GM21737 (cell line): ENCODE results near the gene GPR151.

Experiments
- ATAC-seq: cut with Tn5 transposase; IDR thresholded peaks from one replicate; pipeline ENCODE4 v1.9.1; 2021; ENCODE audit warnings: mild to moderate bottlenecking, moderate library complexity; ENCODE audit not compliant: unreplicated experiment

The GPR151 gene

DNA sequence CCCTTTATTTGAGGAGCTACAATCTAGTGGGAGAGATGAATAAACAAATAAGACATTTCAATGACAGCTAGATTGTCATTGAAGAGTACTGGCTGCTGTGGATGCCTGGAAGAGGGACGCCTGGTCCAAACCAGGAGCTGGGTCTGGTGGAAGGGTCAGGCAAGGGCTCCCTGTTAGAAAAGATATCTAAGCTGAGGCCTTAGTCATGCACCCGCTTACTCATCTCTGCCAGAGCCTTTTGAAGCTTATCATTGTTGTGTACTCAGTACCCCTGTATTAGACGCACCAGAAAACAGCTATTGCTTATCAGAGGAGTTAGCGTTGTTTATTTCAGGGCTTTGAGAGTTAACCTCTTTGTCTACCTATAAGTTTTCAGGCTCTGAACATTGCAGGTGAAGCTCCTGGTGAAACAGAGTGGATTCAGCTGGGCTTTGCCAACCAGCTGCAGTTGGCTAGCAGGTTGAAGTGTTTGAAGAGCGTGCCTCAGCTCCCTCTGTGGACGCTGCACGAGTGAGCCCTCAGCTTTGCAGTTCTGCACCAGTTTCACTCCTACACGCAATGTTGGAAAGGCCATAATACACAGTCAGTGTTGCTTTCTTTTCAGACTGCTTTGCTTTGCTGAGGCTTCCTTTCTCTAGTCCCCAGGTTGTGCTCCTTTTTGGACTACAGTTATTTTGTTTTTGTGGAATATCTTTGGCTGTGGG is 5.6 kb upstream of the GPR151 start:
- ATAC-seq = no peak

GRCh38 chr5:146520731-146521130 is 4.7 kb upstream of the GPR151 start:
- ATAC-seq = no peak

DNA sequence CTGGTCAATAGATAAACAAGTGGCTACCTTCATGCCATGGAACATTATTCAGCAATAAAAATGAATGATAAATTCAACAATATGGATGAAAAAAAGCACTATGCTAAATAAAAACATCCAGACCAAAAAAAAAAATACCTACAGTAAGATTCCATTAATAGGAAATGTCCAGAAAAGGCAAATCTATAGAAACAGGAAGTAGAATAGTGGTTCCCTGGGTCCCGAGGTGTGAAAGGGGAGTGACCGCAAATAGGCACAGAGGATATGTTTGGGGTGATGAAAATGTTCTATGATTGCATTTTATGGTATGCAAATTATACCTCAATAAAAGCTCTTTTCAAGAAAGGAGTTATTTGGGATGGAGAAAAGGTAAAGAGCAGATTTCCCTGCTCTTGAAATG is 3.6 kb upstream of the GPR151 start:
- no peak for ATAC-seq

- ATAC-seq = no peak
Measured at GRCh38 chr5:146515473-146516150, 378 bp downstream of the GPR151 start.

DNA sequence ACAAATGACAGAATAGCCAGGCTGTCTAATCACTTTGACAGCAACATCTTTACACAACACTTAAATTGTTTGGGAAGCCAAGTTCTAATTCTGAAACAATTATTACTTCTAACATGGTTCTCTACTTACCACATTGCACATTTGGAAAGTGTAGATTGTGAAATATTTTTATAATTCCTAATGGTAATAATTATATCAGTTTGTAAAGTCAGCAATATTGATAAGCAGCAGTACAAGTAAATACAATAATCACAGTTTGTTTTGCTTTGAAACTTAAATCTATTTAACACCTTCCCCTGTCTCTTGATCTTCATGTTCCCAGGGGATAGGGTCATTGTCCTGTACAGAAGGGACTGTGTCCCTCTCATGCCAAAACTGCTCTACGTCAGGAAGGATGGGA is 1.4 kb downstream of the GPR151 start:
- ATAC-seq = no peak

DNA sequence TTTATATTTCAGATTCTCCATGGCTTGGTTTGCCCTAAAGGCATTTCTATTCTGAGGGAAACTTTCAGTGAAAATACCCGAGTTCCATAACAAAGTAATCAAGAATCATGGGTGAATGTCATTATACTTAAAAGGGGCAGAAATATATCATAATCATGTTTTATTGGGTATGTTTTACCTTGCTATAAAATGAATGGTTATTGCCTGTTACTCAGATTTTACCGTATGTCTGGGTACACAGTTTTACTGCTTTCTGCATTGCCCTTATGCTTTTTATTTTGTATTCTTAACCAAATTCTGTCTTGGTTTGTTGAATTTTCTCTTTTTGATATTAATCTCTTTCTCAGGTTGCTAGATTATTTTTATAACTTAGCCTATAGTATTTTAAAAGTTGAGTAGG is 2.5 kb downstream of the GPR151 start:
- no peak for ATAC-seq

GRCh38 chr5:146510559-146511125 is 5.3 kb downstream of the GPR151 start:
- ATAC-seq = no peak

- ATAC-seq = no peak
Measured at GRCh38 chr5:146507428-146507827, 8.6 kb downstream of the GPR151 start.

DNA sequence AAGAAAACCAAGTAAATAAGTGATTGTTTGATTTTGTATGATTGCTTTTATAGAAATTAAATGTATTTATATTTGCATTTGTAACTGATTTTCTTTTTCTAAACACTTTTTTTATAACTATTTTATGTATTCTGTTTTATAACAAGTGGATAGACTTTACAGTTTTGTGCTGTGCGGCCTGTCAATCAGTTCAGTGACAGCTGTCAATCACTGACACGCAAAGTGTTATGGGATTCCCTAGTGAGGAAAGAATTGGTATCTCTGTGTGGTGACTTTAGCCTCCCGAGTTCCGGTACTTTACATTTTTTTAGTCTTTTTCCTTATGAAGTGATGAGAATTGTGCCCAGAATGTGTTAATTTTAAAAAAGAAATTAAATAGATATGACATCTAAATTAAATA is 16.3 kb downstream of the GPR151 start:
- no peak for ATAC-seq

- no peak for ATAC-seq
Measured at GRCh38 chr5:146494656-146495055, 21.3 kb downstream of the GPR151 start.

GRCh38 chr5:146490089-146490843 is 25.7 kb downstream of the GPR151 start:
- no peak for ATAC-seq

GRCh38 chr5:146484714-146485391 is 31.1 kb downstream of the GPR151 start:
- no peak for ATAC-seq

DNA sequence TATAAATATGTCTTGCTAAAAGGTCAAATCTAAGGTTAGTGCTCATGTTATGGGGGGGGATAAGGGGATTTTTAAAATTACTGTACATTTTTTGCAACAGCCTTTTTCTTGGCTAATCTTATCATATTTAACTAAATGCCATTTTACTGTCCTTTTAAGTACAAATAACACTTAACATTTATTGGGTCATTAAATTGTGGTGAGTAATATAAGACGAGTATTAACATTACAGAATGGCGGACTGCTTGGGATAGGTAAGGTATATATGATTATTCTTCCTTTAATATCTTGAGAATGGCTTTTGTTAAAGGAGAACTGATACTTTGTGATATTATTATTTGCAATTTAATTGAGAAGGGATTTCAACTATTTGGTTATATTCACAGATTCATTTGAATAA is 33.2 kb downstream of the GPR151 start:
- no peak for ATAC-seq

DNA sequence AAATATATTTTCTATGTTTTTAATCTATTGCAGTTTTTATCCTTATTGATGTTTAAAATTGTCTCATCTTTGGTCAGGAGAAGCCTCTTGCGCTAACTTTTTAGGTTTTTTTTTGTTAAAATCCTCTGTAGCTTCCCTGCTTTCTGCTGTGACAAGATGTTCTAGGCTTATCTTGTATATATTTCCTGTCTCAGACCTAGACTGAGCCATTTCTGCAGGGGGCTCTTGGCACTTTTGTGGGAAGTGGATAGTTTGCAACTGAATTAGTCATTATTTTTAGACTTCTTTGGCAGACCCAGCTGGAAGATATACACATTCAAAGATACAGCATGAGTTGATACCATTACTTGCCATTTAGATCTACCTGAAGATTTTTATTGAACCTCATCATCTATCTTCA is 40.1 kb downstream of the GPR151 start:
- ATAC-seq = no peak

- no peak for ATAC-seq
Measured at GRCh38 chr5:146475190-146475780, 40.7 kb downstream of the GPR151 start.

- no peak for ATAC-seq
Measured at GRCh38 chr5:146474065-146474464, 41.9 kb downstream of the GPR151 start.

DNA sequence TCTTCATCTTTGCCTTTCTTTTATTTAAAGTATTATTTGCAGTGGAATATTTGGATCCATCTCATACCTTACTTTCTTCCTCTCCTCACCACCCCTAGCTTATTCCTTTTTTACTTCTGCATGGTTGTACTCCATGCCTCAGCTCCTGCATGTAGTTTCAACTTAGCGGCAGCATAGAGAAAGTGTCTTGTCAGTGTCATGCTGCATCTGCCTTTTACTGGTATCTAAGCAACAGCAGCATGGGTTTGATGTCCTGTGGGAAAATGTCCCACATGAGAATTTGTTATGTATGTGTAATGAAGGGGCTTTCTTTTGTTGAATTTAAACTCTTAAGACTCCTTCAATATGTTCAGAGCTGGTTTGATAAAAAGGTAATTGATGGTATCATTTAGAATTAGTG is 48.2 kb downstream of the GPR151 start:
- no peak for ATAC-seq

- no peak for ATAC-seq
Measured at GRCh38 chr5:146466521-146467349, 49.3 kb downstream of the GPR151 start.

GRCh38 chr5:146463446-146463845 is 52.5 kb downstream of the GPR151 start:
- ATAC-seq = no peak
